Mucosa of descending colon (tissue), 3 donors: ENCODE measurements around the gene FAM83B. TPM values are rescaled to one million over a fixed set of nuclear protein-coding genes. Genes with fewer than 3 reads are reported as not detected.
A peak's percentile ranks its signal among the peaks of the same experiment; 100 is the strongest.
"Not testable (repeated sequence)": the region's sequence is repeated elsewhere in the genome, so short reads cannot be mapped to it uniquely, and the experiment has no call there.

Experiments
- ATAC-seq: fragments of 200-7000 bp; cut with Tn5 transposase; one replicate; pipeline ENCODE4 v1.9.1; 2020; ENCODE audit warnings: mild to moderate bottlenecking, moderate library complexity
- DNase-seq, 3 donors: peaks; one replicate each; pipeline ENCODE4 v3.0.0-alpha.2; 2020
- H3K36me3 ChIP-seq: fragments of 200-600 bp; one replicate; pipeline ENCODE4 v1.8.0; 2021; ENCODE audit warnings: low read depth, mild to moderate bottlenecking
- H3K4me1 ChIP-seq: fragments of 200-600 bp; one replicate; pipeline ENCODE4 v1.8.0; 2021; ENCODE audit warnings: low read depth, mild to moderate bottlenecking
- H3K4me3 ChIP-seq: fragments of 200-600 bp; one replicate; pipeline ENCODE4 v1.8.0; 2021; ENCODE audit warnings: mild to moderate bottlenecking
- H3K9me3 ChIP-seq: fragments of 200-600 bp; one replicate; pipeline ENCODE4 v1.8.0; 2021; ENCODE audit warnings: mild to moderate bottlenecking
- CTCF ChIP-seq: fragments of 200-600 bp; IDR thresholded peaks from one replicate; pipeline ENCODE4 v1.8.0; 2022; ENCODE audit warnings: antibody characterized with exemption, mild to moderate bottlenecking
- intact Hi-C, 2 donors: fragments of 100-400 bp; cut with DNase I in 1 of 2; cut with micrococcal nuclease in 1 of 2; formaldehyde crosslinking; loops; one replicate each; pipeline versions ENCODE4 v1.11.0 to v1.11.1; 2022; cut with DNase I, micrococcal nuclease
- total RNA-seq, 3 donors: library from RNA; stranded (reverse); fragmentation: NEBNext Ultra II Directional in 2 of 3; extraction: Animal tissue kit (Norgen Biotek cat#: 25700) in 2 of 3; gene quantifications; one replicate each; pipeline versions ENCODE4 v1.2.1 to v1.2.4, GENCODE V29; 2021 to 2023
- donor health status: DM: no; HTN: no; CAD: no; lungs with moderate emphysema.
- donor health status: DM: no; HTN: no; CAD: no.
- donor health status: DM: no; HTN: yes; CAD: no.

The FAM83B gene
- total RNA-seq, 3 donors from 2014 or later = 17.5 to 46.5 (median 39.5) TPM

- ATAC-seq (no peak), DNase-seq (no peak)
- Histone ChIP-seq H3K4me3 (no peak overlapping the region), H3K4me1 (no peaks in the 10 kb centered on the region), H3K9me3 (peaks cover 3% of the 10 kb centered on the region), H3K36me3 (no peaks in the 10 kb centered on the region)
- intact Hi-C loops = no loop called here
- no peak for TF ChIP-seq CTCF
Measured at GRCh38 chr6:54817834-54818233, 28.7 kb upstream of the FAM83B start.

DNA sequence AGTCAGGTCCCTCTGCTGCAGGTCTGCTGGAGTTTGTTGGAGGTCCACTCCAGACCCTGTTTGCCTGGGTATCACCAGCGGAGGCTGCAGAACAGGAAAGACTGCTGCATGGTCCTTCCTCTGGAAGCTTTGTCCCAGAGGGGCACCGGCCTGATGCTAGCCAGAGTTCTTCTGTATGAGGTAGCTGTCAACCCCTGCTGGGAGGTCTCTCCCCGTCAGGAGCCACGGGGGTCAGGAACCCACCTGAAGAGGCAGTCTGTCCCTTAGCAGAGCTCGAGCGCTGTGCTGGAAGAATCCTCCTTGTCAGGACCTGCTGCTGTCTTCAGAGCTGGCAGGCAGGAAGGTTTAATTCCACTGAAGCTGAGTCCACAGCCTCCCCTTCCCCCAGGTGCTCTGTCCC, 22.3 kb upstream of the FAM83B start:
- H3K36me3 ChIP-seq, H3K4me1 ChIP-seq, H3K4me3 ChIP-seq, ATAC-seq, H3K9me3 ChIP-seq, intact Hi-C loops, DNase-seq: not testable (repeated sequence)

DNA sequence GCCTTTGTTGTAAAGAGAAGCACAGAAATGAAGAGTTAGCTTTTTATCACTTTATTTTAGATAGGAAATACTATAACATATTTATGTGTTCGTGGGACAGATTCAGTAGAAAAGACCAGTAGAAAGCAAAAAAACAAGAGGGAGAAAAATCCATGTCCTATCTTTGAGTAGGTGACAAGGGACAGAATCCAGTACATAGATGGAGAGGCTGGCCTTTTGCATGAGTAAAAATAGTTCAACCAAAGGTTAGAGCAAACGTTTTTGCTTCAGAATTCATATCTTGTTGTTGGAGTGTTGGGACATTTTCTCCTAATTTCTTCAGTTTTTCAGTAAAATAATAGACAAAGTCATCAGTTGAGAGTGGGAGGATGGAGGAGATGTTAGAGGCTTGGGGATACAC, 19.6 kb upstream of the FAM83B start:
- no peaks in the 10 kb centered on the region for H3K9me3 ChIP-seq
- no peak for TF ChIP-seq CTCF
- intact Hi-C loops = no loop called here
- DNase-seq (no peak), ATAC-seq (no peak)
- H3K36me3 ChIP-seq = no peaks in the 10 kb centered on the region
- H3K4me1 ChIP-seq = no peaks in the 10 kb centered on the region
- no peak overlapping the region for H3K4me3 ChIP-seq

- no peak for ATAC-seq
- intact Hi-C loops = no loop called here
- Histone ChIP-seq H3K4me1 (no peaks in the 10 kb centered on the region), H3K36me3 (no peaks in the 10 kb centered on the region), H3K9me3 (no peaks in the 10 kb centered on the region), H3K4me3 (no peak overlapping the region)
- DNase-seq = no peak
- TF ChIP-seq CTCF = no peak
Measured at GRCh38 chr6:54830216-54830615, 16.4 kb upstream of the FAM83B start.

DNA sequence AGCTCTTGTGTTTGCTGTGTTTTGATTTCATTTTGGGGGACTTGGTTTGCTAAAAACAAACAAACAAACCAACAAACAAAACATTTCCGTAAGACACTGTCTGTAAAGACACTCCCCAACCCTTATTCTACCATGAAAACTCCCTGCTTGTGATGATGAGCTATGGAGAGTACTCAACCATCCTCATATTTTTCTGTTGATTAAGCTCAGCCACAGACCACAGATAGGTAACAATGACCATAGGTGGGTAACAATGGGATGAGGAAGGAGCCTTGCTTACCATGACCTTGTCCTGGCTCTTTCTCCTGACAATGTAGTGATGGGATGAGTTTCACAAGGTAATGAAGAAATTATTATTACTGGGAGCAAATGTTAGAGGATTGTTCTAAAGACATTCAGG, 11.4 kb upstream of the FAM83B start:
- DNase-seq (no peak), ATAC-seq (no peak)
- no peak for TF ChIP-seq CTCF
- Histone ChIP-seq H3K4me3 (no peak overlapping the region), H3K9me3 (no peaks in the 10 kb centered on the region), H3K36me3 (no peaks in the 10 kb centered on the region), H3K4me1 (no peaks in the 10 kb centered on the region)
- intact Hi-C loops = no loop called here

GRCh38 chr6:54846857-54847674, 495 bp downstream of the FAM83B start:
- Histone ChIP-seq H3K36me3 (no peaks in the 10 kb centered on the region), H3K4me1 (no peaks in the 10 kb centered on the region), H3K9me3 (no peaks in the 10 kb centered on the region), H3K4me3 (peak overlapping the region; percentile 44)
- intact Hi-C loops = no loop called here
- no peak for TF ChIP-seq CTCF
- ATAC-seq (peak; percentile 51), DNase-seq (peak; percentile 59 to 70 (median 69))
